Naive thymus-derived CD4-positive, alpha-beta T cell (primary cell): Measurements from ENCODE around the gene HIC1. TPM values are rescaled to one million over a fixed set of nuclear protein-coding genes. Genes with fewer than 3 reads are reported as not detected.

Source experiments
- ATAC-seq: fragments of 150-1000 bp; cut with Tn5 transposase; 2 replicates; pipeline ENCODE4 v1.10.0; 2021; ENCODE audit warnings: mild to moderate bottlenecking, moderate library complexity
- CTCF ChIA-PET: fragments of 350-600 bp; sonication (Branson Sonifier 250); formaldehyde crosslinking; loops from one replicate; lab custom pipeline; 2021; ENCODE audit warnings: antibody characterized with exemption; lab: Charles Lee
- POLR2A ChIA-PET: fragments of 350-600 bp; sonication (Branson Sonifier 250); formaldehyde crosslinking; loops from one replicate; lab custom pipeline; 2021; ENCODE audit warnings: antibody characterized with exemption, inconsistent platforms; lab: Charles Lee
- DNase-seq, 9 donors: peaks; one replicate each; pipeline versions ENCODE4 v3.0.0 to v3.0.0-alpha.2; 2020 to 2022; ENCODE audit warnings: mixed read lengths in 1 of 9
- H3K27ac ChIP-seq: one replicate; pipeline ENCODE4 v1.7.0; 2013; ENCODE audit warnings: mild to moderate bottlenecking, low read depth, low read length, moderate library complexity
- H3K27me3 ChIP-seq, 2 donors: one replicate each; pipeline ENCODE4 v1.7.0; 2013; ENCODE audit warnings: low read length in 2 of 2, mild to moderate bottlenecking in 2 of 2, moderate library complexity in 2 of 2; ENCODE audit not compliant: control insufficient read depth in 2 of 2, insufficient read depth in 2 of 2
- H3K36me3 ChIP-seq, 3 experiments: 1 replicate in 2 of 3; 2 replicates in 1 of 3; pipeline ENCODE4 v1.7.0; 2013; ENCODE audit warnings: low read length in 3 of 3, mild to moderate bottlenecking in 3 of 3, moderate library complexity in 1 of 3; ENCODE audit not compliant: insufficient read depth in 3 of 3, control insufficient read depth in 2 of 3
- H3K4me1 ChIP-seq, 2 donors: one replicate each; pipeline ENCODE4 v1.7.0; 2013; ENCODE audit warnings: low read length in 2 of 2, mild to moderate bottlenecking in 2 of 2, moderate library complexity in 1 of 2; ENCODE audit not compliant: control insufficient read depth in 2 of 2, insufficient read depth in 2 of 2
- H3K4me3 ChIP-seq: 2 replicates; pipeline ENCODE4 v1.7.0; 2013; ENCODE audit warnings: mild to moderate bottlenecking, low read length
- H3K9me3 ChIP-seq, 3 experiments: 1 replicate in 2 of 3; 2 replicates in 1 of 3; pipeline ENCODE4 v1.7.0; 2013; ENCODE audit warnings: low read length in 3 of 3; ENCODE audit not compliant: control insufficient read depth in 2 of 3
- H3K27ac Mint-ChIP-seq, 9 donors: one replicate each; pipeline ENCODE4 v1.8.0; 2020 to 2022; ENCODE audit warnings: mixed read lengths in 9 of 9, mild to moderate bottlenecking in 8 of 9, moderate library complexity in 5 of 9, inconsistent platforms in 2 of 9
- H3K27me3 Mint-ChIP-seq, 5 donors: one replicate each; pipeline ENCODE4 v1.8.0; 2021 to 2022; ENCODE audit warnings: mixed read lengths in 5 of 5, mild to moderate bottlenecking in 1 of 5
- H3K36me3 Mint-ChIP-seq, 5 donors: one replicate each; pipeline ENCODE4 v1.8.0; 2020 to 2022; ENCODE audit warnings: mixed read lengths in 5 of 5, mild to moderate bottlenecking in 3 of 5, inconsistent platforms in 1 of 5
- H3K4me1 Mint-ChIP-seq, 7 donors: one replicate each; pipeline ENCODE4 v1.8.0; 2020 to 2022; ENCODE audit warnings: mixed read lengths in 7 of 7, mild to moderate bottlenecking in 3 of 7, inconsistent platforms in 1 of 7
- H3K4me3 Mint-ChIP-seq, 10 donors: one replicate each; pipeline ENCODE4 v1.8.0; 2020 to 2022; ENCODE audit warnings: mild to moderate bottlenecking in 10 of 10, mixed read lengths in 10 of 10, moderate library complexity in 6 of 10, inconsistent platforms in 2 of 10
- H3K9me3 Mint-ChIP-seq, 11 donors: one replicate each; pipeline ENCODE4 v1.8.0; 2020 to 2022; ENCODE audit warnings: mixed read lengths in 11 of 11, mild to moderate bottlenecking in 4 of 11, inconsistent platforms in 1 of 11, moderate library complexity in 1 of 11
- intact Hi-C, 2 donors: fragments of 100-400 bp; cut with micrococcal nuclease; formaldehyde crosslinking; loops; one replicate each; pipeline ENCODE4 v1.15.1; 2023
- polyA plus RNA-seq, 2 donors: library from polyadenylated mRNA; unstranded; fragments of 300-500 nt; fragmentation: Illumina TruSeq; gene quantifications; one replicate each; pipeline ENCODE4 v1.2.3, GENCODE V29; 2021
- total RNA-seq, 6 experiments: library from RNA in 5 of 6; stranded (reverse) in 5 of 6; gene quantifications; 1 replicate in 5 of 6; 2 replicates in 1 of 6; pipeline ENCODE4 v1.2.3 and lab custom pipeline; 2021 to 2026

HIC1 gene
- total and polyA plus RNA-seq, 7 experiments from 2014 or later: 0.56 to 128 (median 1.7) TPM

DNA sequence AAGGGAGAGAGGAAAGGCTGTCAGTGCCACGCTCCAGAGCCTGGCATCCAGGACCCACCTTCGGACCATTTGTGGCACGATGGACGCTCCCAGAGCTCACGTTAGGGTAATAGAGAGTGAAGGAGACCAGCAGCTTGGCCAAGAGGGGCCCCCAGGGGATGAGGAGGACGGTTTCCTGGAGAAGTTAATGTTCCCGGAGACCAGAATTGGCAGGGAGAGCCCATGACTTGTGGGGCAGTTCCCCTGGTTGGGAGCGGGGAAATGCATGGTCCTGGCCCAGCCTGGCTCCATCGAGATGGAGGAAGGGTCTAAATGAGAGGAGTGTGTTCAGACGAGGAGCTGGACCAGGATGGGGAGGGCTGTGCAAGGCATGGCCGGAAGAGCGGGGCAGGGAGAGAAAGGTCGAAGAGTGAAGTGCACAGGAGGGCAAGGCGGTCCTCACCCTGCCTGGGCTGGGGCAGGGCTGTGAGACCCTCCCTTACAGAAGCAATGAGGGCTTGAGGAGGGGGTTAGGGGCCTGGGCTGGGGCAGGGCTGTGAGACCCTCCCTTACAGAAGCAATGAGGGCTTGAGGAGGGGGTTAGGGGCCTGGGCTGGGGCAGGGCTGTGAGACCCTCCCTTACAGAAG lies 2.9 kb upstream of the HIC1 start:
- Histone ChIP-seq H3K4me1 (peaks cover 27 to 34% of the 10 kb centered on the region in 2 donors), H3K36me3 (no peaks in the 10 kb centered on the region), H3K4me3 (no peak overlapping the region), H3K27me3 (peaks cover 0 to 9% of the 10 kb centered on the region in 2 donors), H3K9me3 (no peaks in the 10 kb centered on the region), H3K27ac (no peak overlapping the region)
- ChIA-PET POLR2A (interaction anchor here (0.6 to 1.4 kb wide), 2 partner anchors 231 to 253 kb away, joined by 3 to 4 read pairs; no protein-coding TSS in a partner anchor), CTCF (interaction anchor here (1.7 to 2.2 kb wide), 2 partner anchors 193 to 229 kb away, joined by 4 to 9 read pairs; no protein-coding TSS in a partner anchor)
- Mint-ChIP-seq H3K4me3 (peak overlapping the region; percentile 25 to 70 (median 37)), H3K36me3 (peaks cover 0 to 6% (median 0%) of the 10 kb centered on the region in 5 donors), H3K4me1 (peaks cover 8 to 37% (median 28%) of the 10 kb centered on the region in 7 donors), H3K27ac (peak overlapping the region in 5 of 9 donors; percentile 8 to 75 (median 32)), H3K27me3 (peaks cover 0 to 15% (median 0%) of the 10 kb centered on the region in 5 donors), H3K9me3 (no peaks in the 10 kb centered on the region)
- intact Hi-C loops: no loop called here
- DNase-seq: no peak
- no peak for ATAC-seq

DNA sequence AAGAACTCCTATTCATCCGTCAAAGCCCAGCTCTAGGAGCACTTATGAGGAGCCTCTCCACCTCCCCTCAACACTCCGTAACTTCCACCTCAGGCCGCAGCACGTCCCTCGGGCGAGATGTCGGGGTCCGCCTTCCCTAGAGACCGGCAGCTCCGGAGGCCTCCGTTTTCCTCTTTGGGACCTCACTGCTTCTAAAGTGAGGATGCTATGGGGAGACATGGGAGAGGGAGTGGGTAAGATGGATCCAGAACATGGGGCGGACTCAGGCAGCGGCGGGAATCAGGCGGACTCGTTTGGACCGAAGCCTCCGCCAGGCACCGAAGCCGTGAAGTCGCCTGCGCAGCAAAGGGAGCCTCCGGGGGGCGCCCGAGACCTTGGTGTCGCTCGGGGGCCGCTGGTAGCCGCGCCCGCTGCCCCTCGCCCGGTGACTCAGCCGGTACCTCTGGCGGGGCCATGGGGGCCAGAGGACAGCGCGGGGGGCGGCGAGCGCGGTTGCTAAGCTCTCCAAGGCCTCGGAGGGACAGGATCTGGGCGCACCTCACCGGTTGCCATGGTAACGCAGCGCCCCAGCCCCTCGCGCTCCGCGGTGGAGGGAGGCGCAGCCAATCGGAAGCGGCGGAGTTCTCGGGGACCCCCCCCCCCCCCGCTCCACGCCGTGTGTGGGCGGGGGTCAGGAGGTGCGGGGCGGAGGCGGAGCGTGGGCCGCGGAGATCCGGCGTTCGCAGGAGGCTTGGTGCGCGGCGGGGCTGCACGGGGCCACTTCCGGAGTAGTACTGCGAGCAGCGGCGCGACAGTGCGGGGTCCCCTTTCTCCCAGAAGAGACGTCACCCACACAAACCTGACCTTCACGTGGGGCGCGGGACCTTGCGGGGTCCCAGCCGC lies 1.3 kb upstream of the HIC1 start:
- intact Hi-C loops: loop anchor here (1.0 to 2.0 kb wide), 10 partner anchors 23 to 339 kb away; partner anchors contain the start of genes SMG6 (in 2 of the 2), SRR (in 2 of the 2), DPH1 (in 1 of the 2) and TSR1 (in 1 of the 2)
- Histone ChIP-seq H3K27ac (peak overlapping the region; percentile 70), H3K4me1 (peaks cover 26 to 39% of the 10 kb centered on the region in 2 donors), H3K36me3 (no peaks in the 10 kb centered on the region), H3K9me3 (no peaks in the 10 kb centered on the region), H3K4me3 (peak overlapping the region; percentile 68), H3K27me3 (peaks cover 0 to 9% of the 10 kb centered on the region in 2 donors)
- no peaks in the 10 kb centered on the region for H3K9me3 Mint-ChIP-seq
- POLR2A ChIA-PET: interaction anchor here (0.6 to 4.3 kb wide), 8 partner anchors 10 to 329 kb away, joined by 3 to 24 read pairs (median 4); no protein-coding TSS in a partner anchor
- peaks cover 0 to 15% (median 0%) of the 10 kb centered on the region in 5 donors for H3K27me3 Mint-ChIP-seq
- peak; percentile 60 to 88 (median 75) for DNase-seq
- CTCF ChIA-PET: interaction anchor here (0.6 to 3.4 kb wide), 10 partner anchors 14 to 299 kb away, joined by 3 to 46 read pairs (median 4); no protein-coding TSS in a partner anchor
- peak overlapping the region in 8 of 9 donors; percentile 41 to 91 (median 82) for H3K27ac Mint-ChIP-seq
- peaks cover 8 to 31% (median 26%) of the 10 kb centered on the region in 7 donors for H3K4me1 Mint-ChIP-seq
- H3K4me3 Mint-ChIP-seq: peak overlapping the region; percentile 76 to 87 (median 80)
- peak; percentile 39 for ATAC-seq
- H3K36me3 Mint-ChIP-seq: peaks cover 0 to 6% (median 0%) of the 10 kb centered on the region in 5 donors

DNA sequence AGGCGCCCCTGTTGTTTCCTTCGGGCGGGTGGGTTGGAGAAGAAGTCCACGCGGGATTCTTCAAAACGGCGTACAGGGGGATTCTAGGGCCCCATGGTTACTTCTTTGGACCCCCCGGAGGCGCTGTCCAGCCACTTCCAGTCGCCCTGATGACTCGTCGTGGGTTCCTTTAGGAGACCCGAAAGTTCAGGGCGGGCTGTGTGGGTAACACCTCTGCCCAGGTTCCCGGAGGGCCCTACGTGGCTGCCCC lies 716 bp upstream of the HIC1 start:
- ChIA-PET POLR2A (interaction anchor here (0.6 to 4.3 kb wide), 9 partner anchors 13 to 328 kb away, joined by 3 to 24 read pairs (median 4); no protein-coding TSS in a partner anchor), CTCF (interaction anchor here (0.5 to 3.4 kb wide), 12 partner anchors 14 to 385 kb away, joined by 3 to 46 read pairs (median 4); no protein-coding TSS in a partner anchor)
- Histone ChIP-seq H3K27me3 (peaks cover 0 to 4% of the 10 kb centered on the region in 2 donors), H3K4me1 (peaks cover 21 to 33% of the 10 kb centered on the region in 2 donors), H3K36me3 (no peaks in the 10 kb centered on the region), H3K4me3 (peak overlapping the region; percentile 68), H3K9me3 (no peaks in the 10 kb centered on the region), H3K27ac (peak overlapping the region; percentile 70)
- Mint-ChIP-seq H3K27ac (peak overlapping the region in 7 of 9 donors; percentile 28 to 91 (median 74)), H3K9me3 (no peaks in the 10 kb centered on the region), H3K36me3 (peaks cover 0 to 6% (median 0%) of the 10 kb centered on the region in 5 donors), H3K27me3 (peaks cover 0 to 15% (median under 1%) of the 10 kb centered on the region in 5 donors), H3K4me1 (peaks cover 8 to 25% (median 21%) of the 10 kb centered on the region in 7 donors), H3K4me3 (peak overlapping the region; percentile 76 to 87 (median 80))
- ATAC-seq (no peak), DNase-seq (peak in 2 of 9 donors; percentile 57 to 67)
- intact Hi-C loops: loop anchor here (1.0 to 2.0 kb wide), 10 partner anchors 24 to 339 kb away; partner anchors contain the start of genes SMG6 (in 2 of the 2), SRR (in 2 of the 2), DPH1 (in 1 of the 2) and TSR1 (in 1 of the 2)

DNA sequence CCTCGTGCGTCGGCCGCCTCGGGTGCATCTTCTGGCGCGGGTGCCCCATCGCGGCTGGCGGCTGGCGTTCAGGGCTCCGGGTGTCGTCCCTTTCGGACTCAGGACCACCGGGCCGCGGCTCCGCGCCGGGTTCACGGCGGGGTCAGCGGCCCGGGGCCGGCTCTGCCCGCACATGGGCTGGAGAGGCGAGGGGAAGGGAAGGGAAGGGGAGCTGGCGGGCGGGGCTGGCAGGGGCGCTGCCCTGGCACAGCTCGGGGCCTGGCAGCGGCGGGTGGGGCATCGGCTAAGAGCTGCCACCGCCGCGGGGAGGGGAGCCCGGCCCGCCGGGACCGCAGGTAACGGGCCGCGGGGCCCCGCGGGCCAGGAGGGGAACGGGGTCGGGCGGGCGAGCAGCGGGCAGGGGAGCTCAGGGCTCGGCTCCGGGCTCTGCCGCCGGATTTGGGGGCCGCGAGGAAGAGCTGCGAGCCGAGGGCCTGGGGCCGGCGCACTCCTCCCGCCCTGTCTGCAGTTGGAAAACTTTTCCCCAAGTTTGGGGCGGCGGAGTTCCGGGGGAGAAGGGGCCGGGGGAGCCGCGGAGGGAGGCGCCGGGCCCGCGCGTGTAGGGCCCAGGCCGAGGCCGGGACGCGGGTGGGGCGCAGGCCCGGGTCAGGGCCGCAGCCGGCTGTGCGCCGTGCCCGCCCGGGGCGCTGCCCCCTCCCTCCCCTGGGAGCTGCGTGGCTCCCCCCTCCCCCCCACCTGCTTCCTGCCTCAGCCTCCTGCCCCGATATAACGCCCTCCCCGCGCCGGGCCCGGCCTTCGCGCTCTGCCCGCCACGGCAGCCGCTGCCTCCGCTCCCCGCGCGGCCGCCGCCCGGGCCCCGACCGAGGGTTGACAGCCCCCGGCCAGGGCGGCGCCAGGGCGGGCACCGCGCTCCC lies 646 bp downstream of the HIC1 start:
- H3K4me1 ChIP-seq: peaks cover 17 to 29% of the 10 kb centered on the region in 2 donors
- no peak overlapping the region for H3K27ac ChIP-seq
- peak in 4 of 9 donors; percentile 33 to 71 (median 34) for DNase-seq
- intact Hi-C loops: loop anchor here (1.0 to 2.0 kb wide), 8 partner anchors 13 to 337 kb away; partner anchors contain the start of genes OVCA2 (in 1 of the 2) and TSR1 (in 1 of the 2)
- H3K9me3 ChIP-seq: no peaks in the 10 kb centered on the region
- Mint-ChIP-seq H3K9me3 (no peaks in the 10 kb centered on the region), H3K4me1 (peaks cover 8 to 35% (median 20%) of the 10 kb centered on the region in 7 donors), H3K4me3 (peak overlapping the region in 5 of 10 donors; percentile 74 to 85 (median 81)), H3K27me3 (peaks cover 3 to 15% (median 6%) of the 10 kb centered on the region in 5 donors), H3K36me3 (peaks cover 0 to 16% (median 1%) of the 10 kb centered on the region in 5 donors), H3K27ac (peak overlapping the region in 1 of 9 donors; percentile 33)
- peak overlapping the region; percentile 68 for H3K4me3 ChIP-seq
- ChIA-PET CTCF (interaction anchor here (0.9 to 3.4 kb wide), 10 partner anchors 8 to 387 kb away, joined by 3 to 46 read pairs (median 4); no protein-coding TSS in a partner anchor), POLR2A (interaction anchor here (0.5 to 4.3 kb wide), 12 partner anchors 15 to 327 kb away, joined by 3 to 24 read pairs (median 4); no protein-coding TSS in a partner anchor)
- peaks cover 0 to 3% (median 0%) of the 10 kb centered on the region in 3 experiments for H3K36me3 ChIP-seq
- no peak for ATAC-seq
- no peaks in the 10 kb centered on the region for H3K27me3 ChIP-seq
